Activated naive CD4-positive, alpha-beta T cell treated with anti-CD3 and anti-CD28 coated beads, Interleukin-2, amount 50 U/mL, for 16 hours (primary cell): ENCODE data around the gene RAB7A.

Experiments used
- DNase-seq: peaks from one replicate; pipeline ENCODE4 v3.0.0-alpha.2; 2020

Gene RAB7A

DNA sequence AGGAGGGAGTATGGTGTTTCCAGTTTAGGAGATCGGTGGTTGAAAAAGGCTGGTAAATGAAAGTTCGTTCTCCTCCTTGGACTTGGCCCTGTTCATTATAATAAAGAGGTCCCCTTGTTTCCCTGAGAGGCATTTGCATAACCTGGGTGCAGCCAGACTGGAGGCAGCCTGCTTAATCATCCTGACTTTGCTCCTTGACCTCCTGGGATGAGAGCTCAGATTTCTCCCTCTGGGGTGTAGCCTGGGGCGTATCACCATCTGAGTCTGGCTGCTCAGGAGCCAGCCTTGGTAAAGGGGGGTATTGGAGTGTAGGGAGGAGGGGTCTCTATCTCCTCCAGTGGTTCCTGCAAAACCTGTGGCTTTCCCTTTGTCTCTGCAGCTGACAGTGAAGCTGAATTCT is 132.2 kb downstream of the RAB7A start:
- no peak for DNase-seq

- no peak for DNase-seq
These were observed 133.6 kb downstream of the RAB7A start for GRCh38 chr3:128859630-128860029.

- DNase-seq = no peak
These were observed 135.5 kb downstream of the RAB7A start for GRCh38 chr3:128861491-128861890.

GRCh38 chr3:128863560-128863959 is 137.6 kb downstream of the RAB7A start:
- DNase-seq = no peak
